Measurements from ENCODE around the gene C19orf85.

Gene C19orf85

DNA sequence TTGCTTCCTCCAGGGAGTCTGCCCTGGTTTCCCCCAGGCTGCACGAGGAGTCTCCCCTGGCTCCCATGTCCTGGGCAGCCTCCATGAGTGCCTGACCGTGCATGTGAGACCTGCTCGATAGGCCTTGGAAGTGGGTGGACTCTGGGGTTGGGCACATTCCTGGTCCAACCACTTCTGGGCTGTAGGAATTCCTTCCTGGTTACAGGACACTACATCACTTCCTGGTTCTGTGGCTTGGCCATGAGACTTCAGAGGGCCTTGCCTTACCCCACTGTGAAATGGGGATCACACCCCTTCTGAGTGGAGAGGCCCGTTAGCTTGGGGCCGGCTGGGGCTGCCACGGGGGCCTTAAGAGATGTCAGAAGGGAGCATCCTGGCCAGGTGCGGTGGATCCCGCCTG lies 7.9 kb upstream of the C19orf85 start:
- H3K27me3 ChIP-seq (ENCODE audit: insufficient read depth, low read length, poor library complexity) = no peaks in the 10 kb centered on the region
- peaks cover 24% of the 10 kb centered on the region for H3K4me1 ChIP-seq (ENCODE audit: insufficient read depth, low read length)
- no peak overlapping the region for H3K27ac ChIP-seq (ENCODE audit: low read length)
- no peak for TF ChIP-seq EZH2 (IDR thresholded peaks at IDR 0.05; ENCODE audit: borderline replicate concordance, low read depth, low read length, severe bottlenecking)
- TF ChIP-seq, protein P1, sequence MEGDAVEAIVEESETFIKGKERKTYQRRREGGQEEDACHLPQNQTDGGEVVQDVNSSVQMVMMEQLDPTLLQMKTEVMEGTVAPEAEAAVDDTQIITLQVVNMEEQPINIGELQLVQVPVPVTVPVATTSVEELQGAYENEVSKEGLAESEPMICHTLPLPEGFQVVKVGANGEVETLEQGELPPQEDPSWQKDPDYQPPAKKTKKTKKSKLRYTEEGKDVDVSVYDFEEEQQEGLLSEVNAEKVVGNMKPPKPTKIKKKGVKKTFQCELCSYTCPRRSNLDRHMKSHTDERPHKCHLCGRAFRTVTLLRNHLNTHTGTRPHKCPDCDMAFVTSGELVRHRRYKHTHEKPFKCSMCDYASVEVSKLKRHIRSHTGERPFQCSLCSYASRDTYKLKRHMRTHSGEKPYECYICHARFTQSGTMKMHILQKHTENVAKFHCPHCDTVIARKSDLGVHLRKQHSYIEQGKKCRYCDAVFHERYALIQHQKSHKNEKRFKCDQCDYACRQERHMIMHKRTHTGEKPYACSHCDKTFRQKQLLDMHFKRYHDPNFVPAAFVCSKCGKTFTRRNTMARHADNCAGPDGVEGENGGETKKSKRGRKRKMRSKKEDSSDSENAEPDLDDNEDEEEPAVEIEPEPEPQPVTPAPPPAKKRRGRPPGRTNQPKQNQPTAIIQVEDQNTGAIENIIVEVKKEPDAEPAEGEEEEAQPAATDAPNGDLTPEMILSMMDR (IDR thresholded peaks at IDR 0.05; ENCODE audit: borderline replicate concordance, extremely low read depth, low read length, poor library complexity, severe bottlenecking) = no peak
- DNase-seq (no peak), ATAC-seq (ENCODE audit: insufficient read depth, low read depth) (no peak)
- no peaks in the 10 kb centered on the region for H4K20me1 ChIP-seq (ENCODE audit: insufficient read depth, low read length)
- H3K4me2 ChIP-seq (ENCODE audit: insufficient read depth, low read length) = no peak overlapping the region
- H3K4me3 ChIP-seq (ENCODE audit: low read depth in 1 of 2, low read length in 2 of 2) = no peak overlapping the region
- no peaks in the 10 kb centered on the region for H3K9me3 ChIP-seq (ENCODE audit: insufficient read depth, low read length, severe bottlenecking)
- no peak overlapping the region for H3K9ac ChIP-seq (ENCODE audit: low read depth, low read length)
- H3K79me2 ChIP-seq (ENCODE audit: insufficient read depth, low read length) = peaks cover 5% of the 10 kb centered on the region
- H2AFZ ChIP-seq (ENCODE audit: low read depth, low read length) = no peak overlapping the region
- no peaks in the 10 kb centered on the region for H3K36me3 ChIP-seq (ENCODE audit: insufficient read depth, low read length)

DNA sequence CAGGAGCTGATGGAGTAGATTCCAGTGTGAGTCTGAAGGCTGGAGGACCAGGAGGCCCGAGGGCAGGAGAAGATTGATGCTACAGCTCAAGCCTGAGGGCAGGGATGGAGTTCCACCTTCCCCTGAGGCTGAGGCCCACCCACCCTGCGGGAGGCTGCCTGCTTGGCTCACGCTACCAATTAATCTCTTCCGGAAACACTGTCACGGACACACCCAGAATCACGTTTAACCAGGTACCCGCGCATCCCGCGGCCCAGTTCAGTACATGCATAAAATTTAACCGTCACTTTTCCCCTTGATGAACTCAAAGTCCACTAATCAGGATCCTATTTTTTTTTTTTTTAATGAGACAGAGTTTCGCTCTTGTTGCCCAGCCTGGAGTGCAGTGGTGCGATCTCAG lies 6.7 kb upstream of the C19orf85 start:
- Histone ChIP-seq H3K4me1 (ENCODE audit: insufficient read depth, low read length) (peaks cover 21% of the 10 kb centered on the region), H4K20me1 (ENCODE audit: insufficient read depth, low read length) (no peaks in the 10 kb centered on the region), H3K4me2 (ENCODE audit: insufficient read depth, low read length) (no peak overlapping the region), H3K9me3 (ENCODE audit: insufficient read depth, low read length, severe bottlenecking) (no peaks in the 10 kb centered on the region), H3K4me3 (ENCODE audit: low read depth in 1 of 2, low read length in 2 of 2) (no peak overlapping the region), H3K27ac (ENCODE audit: low read length) (no peak overlapping the region), H3K27me3 (ENCODE audit: insufficient read depth, low read length, poor library complexity) (no peaks in the 10 kb centered on the region), H3K36me3 (ENCODE audit: insufficient read depth, low read length) (no peaks in the 10 kb centered on the region), H3K79me2 (ENCODE audit: insufficient read depth, low read length) (no peaks in the 10 kb centered on the region), H2AFZ (ENCODE audit: low read depth, low read length) (no peak overlapping the region), H3K9ac (ENCODE audit: low read depth, low read length) (no peak overlapping the region)
- ATAC-seq (ENCODE audit: insufficient read depth, low read depth) = no peak
- TF ChIP-seq, protein P1 (IDR thresholded peaks at IDR 0.05; ENCODE audit: borderline replicate concordance, extremely low read depth, low read length, poor library complexity, severe bottlenecking) = no peak
- DNase-seq = no peak

DNA sequence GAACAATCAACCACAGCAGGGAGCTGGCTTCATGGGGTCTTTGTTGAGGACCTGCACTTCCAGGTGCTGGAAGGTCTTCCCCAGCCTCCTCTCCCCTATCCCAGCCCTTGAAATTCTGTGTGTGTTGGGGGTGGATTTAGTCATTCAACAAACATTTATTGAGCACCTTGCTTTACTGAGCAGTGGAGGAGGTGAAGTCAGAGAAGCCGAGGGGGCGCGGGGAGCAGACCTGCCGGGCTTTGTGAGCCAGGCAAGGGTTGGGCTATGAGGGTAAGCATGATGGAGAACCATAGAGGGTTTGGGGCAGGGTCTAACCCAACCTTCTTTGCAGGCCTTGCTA lies 3.5 kb upstream of the C19orf85 start:
- Histone ChIP-seq H3K4me2 (ENCODE audit: insufficient read depth, low read length) (peak overlapping the region; percentile 23; the same call in 1 of the 2 replicates), H3K36me3 (ENCODE audit: insufficient read depth, low read length) (no peaks in the 10 kb centered on the region), H3K4me3 (ENCODE audit: low read depth in 1 of 2, low read length in 2 of 2) (no peak overlapping the region), H3K9ac (ENCODE audit: low read depth, low read length) (peak overlapping the region; percentile 25; the same call in 1 of the 2 replicates), H2AFZ (ENCODE audit: low read depth, low read length) (peak overlapping the region; percentile 71), H3K4me1 (ENCODE audit: insufficient read depth, low read length) (peaks cover 8% of the 10 kb centered on the region), H3K79me2 (ENCODE audit: insufficient read depth, low read length) (no peaks in the 10 kb centered on the region), H3K27me3 (ENCODE audit: insufficient read depth, low read length, poor library complexity) (no peaks in the 10 kb centered on the region), H3K27ac (ENCODE audit: low read length) (no peak overlapping the region), H3K9me3 (ENCODE audit: insufficient read depth, low read length, severe bottlenecking) (no peaks in the 10 kb centered on the region), H4K20me1 (ENCODE audit: insufficient read depth, low read length) (no peaks in the 10 kb centered on the region)
- DNase-seq (no peak), ATAC-seq (ENCODE audit: insufficient read depth, low read depth) (no peak)
- TF ChIP-seq, protein P1 (IDR thresholded peaks at IDR 0.05; ENCODE audit: borderline replicate concordance, extremely low read depth, low read length, poor library complexity, severe bottlenecking) = no peak
- TF ChIP-seq EZH2 (IDR thresholded peaks at IDR 0.05; ENCODE audit: borderline replicate concordance, low read depth, low read length, severe bottlenecking) = no peak
